HG02973 (cell line): ENCODE data around the gene GNG4.
"Not testable (repeated sequence)": the region's sequence is repeated elsewhere in the genome, so short reads cannot be mapped to it uniquely, and the experiment has no call there.

Source experiments
- ATAC-seq: cut with Tn5 transposase; IDR thresholded peaks from one replicate; pipeline ENCODE4 v1.9.1; 2021; ENCODE audit warnings: moderate library complexity; ENCODE audit not compliant: unreplicated experiment

Gene GNG4

DNA sequence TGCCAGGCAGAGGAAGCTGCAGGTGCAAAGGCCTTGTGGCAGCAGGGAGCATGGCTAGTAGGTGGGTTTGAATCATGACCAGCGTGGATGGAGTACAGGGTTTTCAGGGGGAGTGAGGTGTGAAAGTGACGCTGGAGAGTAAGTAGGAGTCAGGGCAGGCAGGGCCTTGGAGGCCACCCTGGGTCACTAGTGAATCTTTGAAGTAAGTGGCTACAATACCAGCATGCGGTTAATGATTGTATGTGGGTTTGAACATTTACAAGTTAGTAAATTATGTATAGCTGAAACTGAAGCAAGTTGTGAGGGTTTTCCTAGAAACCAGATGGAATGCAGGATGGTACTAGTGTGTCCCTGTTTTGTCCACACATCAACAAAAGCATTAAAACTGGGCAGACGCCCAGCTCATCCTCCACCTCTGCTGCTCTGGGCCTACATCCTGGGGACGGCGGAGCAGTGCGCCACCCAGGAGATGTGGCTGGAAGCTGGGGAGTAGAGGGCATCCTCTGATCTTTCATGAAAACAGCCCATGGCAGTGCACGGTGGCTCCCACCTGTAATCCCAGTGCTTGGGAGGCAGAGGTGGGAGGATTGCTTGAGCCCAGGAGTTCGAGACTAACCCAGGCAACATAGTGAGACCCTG, 104.2 kb downstream of the GNG4 start:
- ATAC-seq, result no peak

DNA sequence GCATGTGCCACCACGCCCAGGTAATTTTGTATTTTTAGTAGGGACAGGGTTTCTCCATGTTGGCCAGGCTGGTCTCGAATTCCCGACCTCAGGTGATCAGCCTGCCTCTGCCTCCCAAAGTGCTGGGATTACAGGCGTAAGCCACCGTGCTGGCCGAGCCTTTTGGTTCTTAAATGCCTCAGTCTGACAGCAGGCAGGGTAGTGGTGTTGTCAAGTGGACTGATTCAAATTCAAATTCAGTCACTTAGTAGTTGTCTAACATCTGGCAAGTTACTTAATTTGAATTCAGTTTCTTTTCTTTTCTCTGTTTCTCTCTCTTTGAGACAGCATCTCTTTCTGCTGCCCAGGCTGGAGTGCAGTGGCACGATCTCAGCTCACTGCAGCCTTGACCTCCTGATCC, 106.7 kb downstream of the GNG4 start:
- not testable (repeated sequence) for ATAC-seq

- ATAC-seq, result no peak
These were observed 116.0 kb downstream of the GNG4 start for GRCh38 chr1:235533476-235534168.

- no peak for ATAC-seq
These were observed 117.2 kb downstream of the GNG4 start for GRCh38 chr1:235532360-235532759.

- ATAC-seq, result no peak
These were observed 122.3 kb downstream of the GNG4 start for GRCh38 chr1:235527196-235527814.

GRCh38 chr1:235525314-235525713, 124.3 kb downstream of the GNG4 start:
- ATAC-seq, result no peak

DNA sequence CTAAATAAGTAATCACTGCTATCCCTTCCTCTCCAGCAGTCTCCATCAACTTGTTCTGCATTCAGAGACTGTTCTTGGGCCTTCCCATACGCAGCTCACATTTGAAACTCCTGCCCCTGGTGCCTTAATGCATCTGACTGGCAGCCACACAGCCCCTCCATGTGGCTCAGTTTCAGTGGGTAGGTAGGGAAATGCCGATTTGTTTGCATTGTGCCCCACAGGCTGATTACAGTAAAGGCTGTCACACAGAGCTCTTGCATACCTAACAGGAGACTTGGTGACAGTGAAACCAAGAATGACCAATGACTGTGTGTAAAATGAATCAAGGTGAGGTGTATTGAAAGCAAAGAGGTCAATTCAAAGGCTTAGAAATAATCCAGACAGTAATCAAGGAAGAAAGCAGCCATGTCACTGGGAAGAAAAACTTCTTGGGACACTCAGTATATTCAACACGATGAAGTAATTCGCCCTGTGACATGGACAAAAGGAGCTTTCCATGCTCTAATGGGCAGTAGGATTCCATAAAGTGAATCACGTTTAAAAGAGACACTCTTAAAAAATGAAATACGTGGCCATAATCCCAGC, 132.6 kb downstream of the GNG4 start:
- no peak for ATAC-seq

DNA sequence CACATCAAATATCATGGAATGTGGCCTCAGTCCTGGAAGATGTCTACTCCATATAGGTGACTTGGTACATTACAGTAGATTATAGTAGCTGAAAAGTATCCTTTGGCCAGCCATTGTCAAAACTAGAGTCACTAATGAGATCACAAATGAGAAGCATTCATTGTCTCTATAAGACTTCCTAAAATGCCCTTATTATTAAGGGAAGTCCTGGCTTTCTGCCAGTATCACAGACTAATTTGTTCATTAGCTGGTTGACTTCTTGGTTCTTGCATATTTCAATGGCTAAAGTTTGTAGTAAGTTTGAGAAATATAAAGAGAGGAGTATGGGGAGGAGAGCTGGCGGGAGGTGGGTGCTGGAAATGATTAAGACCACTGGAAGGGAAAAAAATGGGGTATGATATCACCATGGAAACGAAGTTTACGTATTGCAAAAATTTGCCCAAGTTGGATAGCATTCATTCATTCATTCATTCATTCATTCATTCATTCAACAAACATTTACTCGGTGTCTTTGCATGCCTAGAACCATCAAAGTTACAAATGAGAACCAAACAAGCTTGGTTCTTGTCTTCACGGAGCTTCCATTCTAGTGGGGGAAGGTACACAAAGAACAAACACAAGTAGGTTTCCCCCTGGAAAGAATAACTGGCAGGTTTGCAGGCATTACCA, 133.6 kb downstream of the GNG4 start:
- no peak for ATAC-seq

DNA sequence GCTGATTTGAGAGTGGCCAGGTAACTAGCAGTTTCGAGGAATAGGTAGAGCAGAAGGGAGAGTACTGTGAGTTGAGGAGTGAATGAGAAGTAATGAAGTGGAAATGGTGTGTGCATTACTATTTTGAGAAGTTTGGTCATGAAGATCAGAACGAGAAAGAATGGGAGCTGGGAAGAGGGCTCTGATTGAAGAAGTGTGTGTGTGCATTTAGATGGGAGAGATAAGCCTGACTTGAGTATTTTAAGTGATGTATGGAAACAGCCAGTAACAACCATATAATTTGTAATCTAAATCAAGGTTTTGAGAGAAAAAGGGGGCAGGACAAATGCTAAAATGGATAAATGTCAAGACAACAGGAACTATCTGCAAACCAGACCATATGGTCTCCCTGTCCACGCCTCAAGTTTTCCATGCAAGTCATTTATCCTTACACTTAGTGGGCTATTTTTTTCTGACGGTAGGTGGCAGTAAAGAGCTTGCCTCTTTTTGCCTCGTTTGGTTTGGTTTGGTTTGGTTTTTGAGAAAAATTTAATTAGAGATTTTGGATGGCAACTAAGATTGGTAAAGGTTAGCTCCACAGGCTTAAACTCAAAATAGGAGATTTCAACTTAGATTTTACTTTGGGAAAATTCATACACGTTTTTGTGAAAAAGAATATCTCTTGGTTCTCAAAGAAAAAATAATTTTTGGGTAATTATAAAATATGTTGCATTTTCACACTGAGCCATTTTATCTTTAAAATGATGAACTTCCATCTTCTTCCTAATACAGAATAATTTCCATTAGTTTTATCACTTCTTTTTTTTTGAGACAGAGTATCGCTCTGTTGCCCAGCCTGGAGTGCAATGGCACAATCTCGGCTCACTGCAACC, 135.9 kb downstream of the GNG4 start:
- no peak for ATAC-seq

DNA sequence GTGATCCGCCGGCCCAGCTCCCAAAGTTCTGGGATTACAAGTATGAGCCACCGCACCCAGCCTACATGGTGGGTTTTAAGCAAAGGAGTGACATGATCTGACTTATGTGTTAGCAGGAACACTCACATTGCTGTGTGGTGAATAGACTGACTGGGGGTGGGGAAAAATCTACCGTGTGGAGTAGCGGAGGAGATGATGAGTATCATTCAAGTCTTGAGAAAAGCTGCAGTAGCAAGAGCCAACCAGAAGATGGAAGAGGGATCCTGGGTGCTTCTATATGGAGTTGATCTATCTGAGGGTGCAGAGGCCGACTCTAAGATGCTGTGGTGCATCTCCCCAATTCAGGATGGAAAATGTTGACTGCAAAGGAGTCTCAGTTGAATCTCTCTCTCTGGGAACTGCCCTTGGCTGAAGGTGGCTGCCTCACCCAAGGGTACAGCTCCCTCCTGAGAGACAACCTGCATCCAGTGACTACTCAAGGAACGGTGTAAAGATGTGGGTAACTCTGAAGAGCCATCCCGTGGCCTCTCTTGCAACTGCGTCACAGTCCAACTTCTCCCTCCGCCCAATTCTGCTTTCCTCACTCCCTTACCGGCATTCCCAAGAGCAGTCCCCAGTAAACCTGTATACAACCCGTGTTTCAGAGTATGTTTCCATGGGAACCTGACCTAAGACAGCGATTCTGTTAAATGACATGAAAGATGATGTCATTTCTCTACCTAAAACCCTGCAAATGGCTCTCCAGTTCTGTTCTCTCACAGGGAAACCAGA, 137.9 kb downstream of the GNG4 start:
- ATAC-seq, result no peak

DNA sequence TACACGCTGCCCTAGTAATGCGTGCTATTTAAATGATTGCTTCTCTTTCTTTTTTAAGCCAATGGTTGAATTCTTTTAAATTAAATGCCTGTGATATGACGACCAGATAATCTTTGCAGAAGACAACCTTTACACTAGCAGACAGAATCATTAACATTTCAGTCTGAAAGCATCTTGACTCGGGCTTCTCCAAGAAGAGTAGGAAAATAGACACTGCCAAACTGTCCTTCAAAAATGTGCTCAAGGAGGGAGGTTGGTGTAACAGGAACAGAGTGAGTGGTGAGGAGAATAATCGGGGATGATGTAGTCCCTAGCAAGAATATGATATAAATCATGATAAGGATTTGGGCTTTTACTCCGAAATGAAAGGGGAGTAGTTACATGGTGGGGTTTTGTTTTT, 138.8 kb downstream of the GNG4 start:
- no peak for ATAC-seq

- ATAC-seq, result no peak
These were observed 142.0 kb downstream of the GNG4 start for GRCh38 chr1:235507623-235508022.

DNA sequence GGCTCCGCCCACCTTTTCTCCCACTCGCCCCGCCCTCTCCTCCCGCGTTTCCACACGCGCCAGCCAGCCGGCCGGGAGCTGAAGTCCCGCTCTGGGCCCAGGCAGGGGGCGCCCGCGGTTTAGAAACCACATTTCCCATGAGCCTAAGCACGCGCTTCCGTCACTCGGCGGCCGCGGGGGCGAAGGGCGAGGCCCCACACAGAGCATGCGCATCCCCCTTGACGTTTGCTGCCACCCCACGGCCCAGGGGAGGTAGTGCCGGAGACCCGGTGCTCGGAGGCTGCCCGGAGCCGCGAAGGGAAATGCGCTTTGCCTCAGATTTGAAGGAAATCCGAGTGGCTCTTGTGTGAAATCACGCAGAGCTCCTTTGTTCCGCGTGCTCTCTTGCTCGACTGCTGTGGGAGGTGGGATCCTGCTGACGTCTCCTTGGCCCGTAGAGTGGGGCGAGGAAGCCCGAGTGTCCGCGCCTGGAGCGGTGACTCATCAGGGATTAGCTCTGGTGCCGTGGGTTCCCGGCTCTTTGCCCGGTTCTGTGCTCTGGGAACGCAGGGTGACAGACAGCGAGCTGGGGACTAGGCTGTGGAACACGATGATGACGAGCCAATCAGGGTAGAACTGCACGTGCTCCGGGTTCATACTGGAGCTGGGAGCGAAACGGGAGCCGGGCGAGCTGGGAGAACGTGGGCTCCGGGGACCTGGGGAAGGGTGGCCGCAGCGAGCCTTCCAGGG, 144.9 kb downstream of the GNG4 start:
- peak; percentile 66 for ATAC-seq

DNA sequence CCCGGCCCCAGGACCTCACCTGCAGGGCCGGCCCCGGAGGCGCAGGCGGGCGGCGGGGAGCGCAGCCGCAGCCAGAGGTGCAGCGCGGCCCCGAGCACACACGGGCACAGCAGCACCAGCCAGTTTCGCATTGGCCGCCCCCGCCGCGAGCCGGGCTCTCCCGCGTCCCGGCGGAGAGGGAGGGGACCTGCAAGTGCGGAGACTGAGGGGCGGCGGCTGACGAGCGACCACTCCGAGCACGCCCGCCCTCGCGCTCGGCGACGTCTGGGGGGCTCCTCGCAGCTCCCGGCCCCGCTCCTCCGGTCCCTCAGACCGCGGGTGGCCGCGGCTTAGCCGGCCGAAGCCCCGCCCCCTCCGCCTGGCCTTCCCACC, 145.5 kb downstream of the GNG4 start, which contains the start of gene B3GALNT2:
TSS of gene B3GALNT2 (minus strand) at position 331 of the 372 bp plus-strand sequence. CDS start at position 131, 200 bp downstream.
- ATAC-seq, result peak; percentile 30

- ATAC-seq, result peak; percentile 16
These were observed 146.0 kb downstream of the GNG4 start for GRCh38 chr1:235503403-235504121.

- no peak for ATAC-seq
These were observed 146.8 kb downstream of the GNG4 start for GRCh38 chr1:235502601-235503402.

DNA sequence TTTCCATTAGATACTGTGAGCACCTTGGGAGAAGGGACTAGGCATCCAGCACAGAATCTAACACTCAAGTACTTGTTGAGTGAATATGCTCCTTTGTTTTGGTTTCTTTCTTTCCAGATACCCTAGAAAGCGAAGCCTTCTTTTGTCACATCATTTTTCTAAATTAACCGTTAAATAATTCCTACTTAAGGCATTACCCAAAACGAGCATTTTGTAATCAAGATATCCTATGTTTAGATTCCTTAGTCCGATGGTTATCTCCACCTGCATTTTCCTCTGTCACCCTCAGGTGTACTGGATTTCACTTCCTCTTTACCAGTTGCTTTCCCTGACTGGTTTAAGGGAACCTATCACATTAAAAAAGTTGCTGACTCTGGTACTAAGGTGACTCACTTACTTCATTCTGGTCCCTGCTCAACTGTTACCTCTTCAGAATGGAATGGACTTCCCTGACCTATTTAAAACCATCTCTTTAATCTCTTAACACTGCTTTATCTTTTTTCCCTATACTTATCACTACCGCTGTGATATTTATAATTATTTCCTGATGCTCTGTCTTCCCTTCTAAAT, 148.5 kb downstream of the GNG4 start:
- ATAC-seq, result no peak
